ENCODE data around the gene DCUN1D3.

GRCh38 chr16:20807862-20808261 lies 92.3 kb downstream of the DCUN1D3 start:
- no peak for TF ChIP-seq CTCF (conservative IDR thresholded peaks at IDR 0.05; ENCODE audit: low read depth, low read length)
- TF ChIP-seq EZH2 (IDR thresholded peaks at IDR 0.05; ENCODE audit: low read length, unreplicated experiment): no peak

Data from PC-3 (cell line).